Stimulated activated CD4-positive, alpha-beta T cell treated with anti-CD3 and anti-CD28 coated beads, Interleukin-4, amount 100 ng/mL, for 24 hours (primary cell): ENCODE measurements around the gene GIT2.
A peak's percentile ranks its signal among the peaks of the same experiment; 100 is the strongest.
"Not testable (repeated sequence)": the region's sequence is repeated elsewhere in the genome, so short reads cannot be mapped to it uniquely, and the experiment has no call there.

ENCODE experiments used
- DNase-seq: peaks from one replicate; pipeline ENCODE4 v3.0.0-alpha.2; 2020

Gene GIT2

DNA sequence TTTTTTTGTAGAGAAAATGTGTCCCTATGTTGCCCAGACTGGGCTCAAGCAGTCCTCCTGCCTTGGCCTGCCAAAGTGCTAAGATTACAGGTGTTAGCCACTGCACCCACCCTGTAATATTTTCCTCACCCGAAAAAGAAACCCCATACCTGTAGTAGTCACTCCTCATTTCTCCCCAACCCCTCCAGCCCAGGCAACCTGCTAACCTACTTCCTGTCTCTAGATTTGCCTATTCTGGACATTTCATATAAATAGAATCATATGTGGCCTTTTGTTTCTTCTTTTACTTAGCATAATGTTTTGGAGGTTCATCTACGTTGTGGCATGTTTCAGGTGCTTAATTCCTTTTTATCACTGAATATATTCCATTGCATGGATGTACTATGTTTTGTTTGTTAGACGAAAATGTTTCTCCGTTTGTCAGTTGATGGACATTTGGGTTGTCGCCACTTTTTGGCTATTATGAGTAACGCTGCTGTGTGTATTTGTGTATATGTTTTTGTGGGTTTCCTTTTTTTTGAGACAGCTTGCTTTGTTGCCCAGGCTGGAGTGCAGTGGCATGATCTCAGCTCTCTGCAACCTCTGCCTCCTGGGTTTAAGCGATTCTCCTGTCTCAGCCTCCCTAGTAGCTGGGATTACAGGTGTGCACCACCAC lies 9.3 kb upstream of the GIT2 start:
- no peak for DNase-seq

GRCh38 chr12:110004598-110004997 lies 8.4 kb upstream of the GIT2 start:
- DNase-seq, result peak; percentile 38

DNA sequence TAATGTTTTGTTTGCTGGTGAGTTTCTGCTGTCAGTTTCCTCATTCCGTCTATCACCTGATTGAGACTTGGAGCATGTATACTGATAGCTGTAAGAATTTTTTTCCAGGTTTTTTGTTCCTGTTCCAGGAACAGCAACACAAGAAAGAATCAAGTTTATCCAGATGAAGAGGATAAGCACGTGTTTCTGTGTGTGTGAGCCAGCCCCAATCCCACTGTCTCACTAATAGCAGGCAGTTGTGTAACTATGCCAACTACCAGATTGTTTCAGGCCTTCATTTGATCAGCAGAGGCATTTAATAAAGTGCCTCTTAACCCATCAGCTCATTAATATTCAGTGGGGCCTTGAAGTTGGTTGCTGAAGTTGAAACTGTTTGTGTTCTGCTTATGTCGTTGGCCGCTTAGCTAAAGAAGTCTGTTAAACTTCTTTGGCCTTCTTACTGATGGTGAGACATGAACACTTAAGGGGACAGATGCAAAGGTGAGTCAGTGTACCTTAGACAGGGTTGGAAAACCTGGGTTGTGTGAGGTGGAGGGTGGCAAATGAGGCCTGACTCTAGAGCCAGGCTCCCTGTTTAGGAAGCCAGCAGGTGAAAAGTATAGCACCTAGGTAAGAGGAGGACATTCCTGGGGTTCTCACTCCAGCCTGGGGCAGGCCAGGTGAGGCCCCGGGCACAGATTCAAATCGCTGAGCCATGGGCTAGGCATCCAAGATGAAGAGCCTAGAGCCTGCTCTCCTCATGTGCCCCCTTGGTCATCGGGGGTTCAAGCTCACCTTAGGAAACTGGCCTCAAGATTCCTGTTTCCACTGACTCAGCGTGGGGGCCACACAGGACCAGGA lies 6.7 kb upstream of the GIT2 start:
- DNase-seq, result no peak

GRCh38 chr12:110001596-110001995 lies 5.4 kb upstream of the GIT2 start:
- no peak for DNase-seq

DNA sequence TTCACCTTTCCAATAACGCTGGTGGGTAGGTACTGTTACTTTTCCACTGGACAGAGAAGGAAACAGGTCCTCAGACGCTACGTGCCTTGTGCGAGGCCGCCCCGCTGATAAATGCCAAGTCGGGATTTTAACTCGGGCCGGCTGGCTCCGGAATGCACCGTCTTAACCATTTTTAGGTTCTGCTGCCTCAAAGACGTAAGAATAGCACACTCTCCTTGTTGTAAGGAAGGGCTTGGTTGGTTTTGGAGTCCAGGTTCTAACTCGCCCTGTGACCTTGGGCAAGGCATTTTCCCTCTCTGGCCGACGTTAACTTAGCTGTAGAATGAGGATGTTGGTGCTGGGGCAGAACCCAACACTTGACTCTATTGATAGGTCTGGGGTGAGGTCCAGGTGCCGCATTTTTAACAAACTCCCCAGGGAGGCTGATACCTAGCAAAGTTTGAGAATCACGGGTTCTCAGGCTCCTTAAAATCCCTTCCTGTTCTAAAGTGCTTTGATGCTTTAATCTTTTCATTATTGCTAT lies 3.9 kb upstream of the GIT2 start:
- no peak for DNase-seq

- DNase-seq, result no peak
Observed at GRCh38 chr12:109999649-109999971, 3.4 kb upstream of the GIT2 start.

- peak; percentile 91 for DNase-seq
Observed at GRCh38 chr12:109998904-109999648, 2.9 kb upstream of the GIT2 start, which contains the start of gene ANKRD13A. Gene ANKRD13A, plus strand, starts transcription at chr12:109999430. Its CDS starts 259 bp downstream, at chr12:109999689.

GRCh38 chr12:109998241-109998903 lies 2.2 kb upstream of the GIT2 start:
- no peak for DNase-seq

- DNase-seq, result no peak
Observed at GRCh38 chr12:109997393-109997792, 1.2 kb upstream of the GIT2 start.

GRCh38 chr12:109996483-109996853 lies 300 bp upstream of the GIT2 start:
- no peak for DNase-seq

GRCh38 chr12:109995361-109995685 lies 845 bp downstream of the GIT2 start:
- no peak for DNase-seq

- no peak for DNase-seq
Observed at GRCh38 chr12:109994401-109995175, 1.6 kb downstream of the GIT2 start.

GRCh38 chr12:109993091-109993490 lies 3.1 kb downstream of the GIT2 start:
- DNase-seq, result no peak

DNA sequence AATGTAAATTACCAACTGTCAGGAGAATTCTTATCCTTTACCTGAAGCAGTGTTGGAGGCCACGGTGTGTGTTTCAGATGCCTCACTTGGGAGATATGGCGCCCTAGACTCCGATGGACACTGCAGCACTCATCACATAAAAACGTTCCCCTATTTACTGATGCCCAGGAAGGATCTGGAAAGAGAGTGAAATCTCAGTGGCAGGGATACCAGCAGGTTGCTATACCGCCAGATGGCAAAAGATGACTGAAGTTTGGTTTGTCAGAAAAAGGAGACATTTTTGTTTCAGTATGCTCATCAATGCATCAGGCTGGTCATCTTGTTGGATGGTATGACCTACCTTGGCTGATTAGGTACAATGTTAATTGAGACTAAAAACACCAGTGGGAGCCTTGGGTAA lies 4.6 kb downstream of the GIT2 start:
- no peak for DNase-seq

DNA sequence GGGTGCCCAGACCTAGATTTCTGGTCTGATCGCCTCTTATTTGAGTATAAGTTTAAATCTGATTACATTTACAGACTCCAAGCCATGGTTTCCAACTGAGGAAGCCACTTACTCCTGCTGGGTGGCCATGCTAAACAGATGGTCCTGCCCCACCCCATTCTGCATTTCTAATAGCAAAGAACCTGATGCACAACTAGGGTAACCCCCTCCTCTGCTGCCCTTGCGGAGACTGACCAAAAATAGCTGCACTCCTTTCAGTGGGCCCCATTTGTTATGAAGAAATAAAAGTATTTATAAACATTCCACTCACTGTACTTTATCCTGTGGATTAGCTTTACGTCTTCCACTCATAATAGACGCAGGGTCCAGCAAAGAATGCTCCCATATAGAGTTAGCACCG lies 6.8 kb downstream of the GIT2 start:
- no peak for DNase-seq

GRCh38 chr12:109988903-109989302 lies 7.3 kb downstream of the GIT2 start:
- DNase-seq, result no peak

DNA sequence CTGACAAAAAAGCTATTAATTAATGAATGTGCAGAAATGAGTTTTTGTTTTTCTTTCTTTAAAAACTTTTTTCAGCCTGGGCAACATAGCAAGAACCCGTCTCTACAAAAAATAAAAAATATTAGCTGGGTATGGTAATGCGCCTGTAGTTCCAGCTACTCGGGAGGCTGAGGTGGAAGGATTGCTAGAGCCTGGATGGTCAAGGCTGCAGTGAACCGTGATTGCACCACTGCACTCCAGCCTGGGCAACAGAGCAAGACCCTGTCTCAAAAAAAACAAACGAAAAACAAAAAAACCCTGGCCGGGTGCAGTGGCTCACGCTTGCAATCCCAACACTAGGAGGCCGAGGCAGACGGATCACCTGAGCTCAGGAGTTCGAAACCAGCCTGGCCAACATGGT lies 7.9 kb downstream of the GIT2 start:
- DNase-seq, result no peak

DNA sequence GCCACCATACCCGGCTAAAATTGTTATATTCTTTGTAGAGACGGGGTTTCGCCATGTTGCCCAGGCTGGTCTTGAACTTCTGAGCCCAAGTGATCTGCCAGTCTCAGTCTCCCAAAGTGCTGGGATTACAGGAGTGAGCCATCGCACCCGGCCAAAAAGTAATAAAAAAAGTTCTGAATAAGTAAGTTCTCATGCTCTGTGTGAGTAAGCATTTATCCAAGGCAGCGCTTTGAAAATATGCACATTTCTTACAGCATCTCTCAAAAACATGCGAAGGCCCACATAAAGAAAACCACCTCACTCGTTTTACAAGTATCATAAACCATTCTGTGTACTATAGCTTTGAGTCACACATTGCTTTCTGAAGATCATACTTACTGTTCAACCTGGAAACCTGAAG lies 8.6 kb downstream of the GIT2 start:
- DNase-seq, result peak; percentile 39

GRCh38 chr12:109986236-109986635 lies 9.9 kb downstream of the GIT2 start:
- DNase-seq, result not testable (repeated sequence)

GRCh38 chr12:109983432-109984142 lies 12.6 kb downstream of the GIT2 start:
- no peak for DNase-seq

DNA sequence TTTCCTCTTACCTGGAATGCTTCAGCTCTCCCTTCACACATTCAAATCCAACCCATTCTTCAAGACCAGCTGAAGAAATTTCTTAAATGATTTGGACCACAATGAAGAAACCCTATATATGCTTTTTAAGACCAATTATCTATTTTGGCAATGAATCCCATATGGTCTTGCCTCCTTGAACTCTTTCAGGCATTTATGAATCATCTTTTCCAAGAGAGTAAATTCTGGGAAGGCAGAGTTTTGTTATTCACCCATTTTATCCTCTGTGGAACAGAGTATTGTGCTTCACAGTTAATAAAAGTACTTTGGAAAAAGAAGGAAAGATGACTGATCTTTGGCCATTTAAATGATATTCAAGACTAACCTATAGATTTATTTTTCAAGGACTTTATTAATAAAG lies 14.0 kb downstream of the GIT2 start:
- no peak for DNase-seq

GRCh38 chr12:109981311-109981710 lies 14.9 kb downstream of the GIT2 start:
- peak; percentile 78 for DNase-seq
